Adrenal gland (tissue), 5 donors: ENCODE measurements around the gene DOCK1.

Source experiments
- POLR2A ChIP-seq, 2 donors: fragments of 450-650 bp; IDR thresholded peaks; one replicate each; pipeline ENCODE4 v1.6.1; 2017; ENCODE audit warnings: antibody characterized with exemption in 2 of 2, mild to moderate bottlenecking in 2 of 2, moderate library complexity in 1 of 2
- TF ChIP-seq, protein P1 (sequence below), 6 experiments: fragments of 450-650 bp in 4 of 6; fragments of 200-600 bp in 2 of 6; sonication (generic) in 1 of 6; IDR thresholded peaks; 1 replicate in 5 of 6; 2 replicates in 1 of 6; pipeline versions ENCODE4 v1.5.1 to v1.8.0; 2016 to 2021; ENCODE audit warnings: antibody characterized with exemption in 6 of 6, mild to moderate bottlenecking in 2 of 6, moderate library complexity in 1 of 6
- donor health status: DM: no; HTN: no; CAD: no.

DNA sequence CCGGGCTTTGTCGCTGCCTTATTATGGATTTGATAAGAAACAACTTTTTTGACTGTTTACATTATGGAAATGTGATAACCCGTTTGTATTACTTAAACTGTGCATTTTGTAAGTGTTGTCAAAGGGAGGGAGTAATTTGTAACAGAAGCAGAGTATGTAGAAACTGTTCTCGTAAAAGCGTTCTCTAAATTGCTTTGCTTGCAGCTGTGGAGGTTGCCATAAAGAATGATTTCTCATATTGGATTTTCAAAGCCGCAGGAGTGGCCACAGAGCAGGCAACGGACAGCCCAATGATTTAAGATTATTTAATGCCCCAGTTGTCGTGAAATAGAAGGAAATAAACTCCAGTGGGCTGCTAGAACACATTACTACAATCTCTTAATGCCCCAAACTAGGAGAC, 405.2 kb downstream of the DOCK1 start:
- TF ChIP-seq, protein P1, sequence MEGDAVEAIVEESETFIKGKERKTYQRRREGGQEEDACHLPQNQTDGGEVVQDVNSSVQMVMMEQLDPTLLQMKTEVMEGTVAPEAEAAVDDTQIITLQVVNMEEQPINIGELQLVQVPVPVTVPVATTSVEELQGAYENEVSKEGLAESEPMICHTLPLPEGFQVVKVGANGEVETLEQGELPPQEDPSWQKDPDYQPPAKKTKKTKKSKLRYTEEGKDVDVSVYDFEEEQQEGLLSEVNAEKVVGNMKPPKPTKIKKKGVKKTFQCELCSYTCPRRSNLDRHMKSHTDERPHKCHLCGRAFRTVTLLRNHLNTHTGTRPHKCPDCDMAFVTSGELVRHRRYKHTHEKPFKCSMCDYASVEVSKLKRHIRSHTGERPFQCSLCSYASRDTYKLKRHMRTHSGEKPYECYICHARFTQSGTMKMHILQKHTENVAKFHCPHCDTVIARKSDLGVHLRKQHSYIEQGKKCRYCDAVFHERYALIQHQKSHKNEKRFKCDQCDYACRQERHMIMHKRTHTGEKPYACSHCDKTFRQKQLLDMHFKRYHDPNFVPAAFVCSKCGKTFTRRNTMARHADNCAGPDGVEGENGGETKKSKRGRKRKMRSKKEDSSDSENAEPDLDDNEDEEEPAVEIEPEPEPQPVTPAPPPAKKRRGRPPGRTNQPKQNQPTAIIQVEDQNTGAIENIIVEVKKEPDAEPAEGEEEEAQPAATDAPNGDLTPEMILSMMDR (IDR thresholded peaks at IDR 0.05) = no peak
- no peak for TF ChIP-seq POLR2A (IDR thresholded peaks at IDR 0.05)
